Vagina (tissue), 2 donors: ENCODE measurements around the gene CLCA2. TPM values are rescaled to one million over a fixed set of nuclear protein-coding genes. Genes with fewer than 3 reads are reported as not detected.

ENCODE experiments used
- DNase-seq, 2 donors: peaks; one replicate each; pipeline ENCODE4 v3.0.0-alpha.2; 2017; ENCODE audit errors: extremely low spot score in 2 of 2
- H3K27ac ChIP-seq: fragments of 200-600 bp; sonication (generic); one replicate; pipeline ENCODE4 v1.5.1; 2019
- H3K27me3 ChIP-seq: fragments of 200-600 bp; sonication (generic); one replicate; pipeline ENCODE4 v1.5.1; 2019
- H3K36me3 ChIP-seq, 2 donors: fragments of 200-600 bp; sonication (generic); one replicate each; pipeline ENCODE4 v1.5.1; 2017 to 2019
- H3K4me1 ChIP-seq: fragments of 200-600 bp; sonication (generic); one replicate; pipeline ENCODE4 v1.5.1; 2019
- H3K4me3 ChIP-seq, 2 donors: fragments of 200-600 bp; sonication (generic); 1 replicate in 1 of 2; 2 replicates in 1 of 2; pipeline ENCODE4 v1.5.1; 2016 to 2019
- H3K9me3 ChIP-seq: fragments of 200-600 bp; sonication (generic); one replicate; pipeline ENCODE4 v1.5.1; 2019
- POLR2A ChIP-seq, 2 donors: fragments of 450-650 bp; IDR thresholded peaks; one replicate each; pipeline ENCODE4 v1.6.1; 2017; ENCODE audit warnings: antibody characterized with exemption in 2 of 2, mild to moderate bottlenecking in 2 of 2, moderate library complexity in 2 of 2
- POLR2AphosphoS5 ChIP-seq, 2 donors: sonication (generic); formaldehyde crosslinking; IDR thresholded peaks; one replicate each; pipeline ENCODE4 v1.9.0; 2017; ENCODE audit warnings: antibody characterized with exemption in 2 of 2, mild to moderate bottlenecking in 2 of 2, low read depth in 1 of 2; ENCODE audit not compliant: insufficient read depth in 1 of 2
- intact Hi-C: fragments of 100-400 bp; cut with DNase I; formaldehyde crosslinking; loops from one replicate; pipeline ENCODE4 v1.15.1; 2023
- total RNA-seq: library from RNA; depleted of rRNA; stranded (reverse); fragments of >200 nt; gene quantifications from one replicate; pipeline ENCODE4 v1.2.3, GENCODE V29; 2016
- TF ChIP-seq, protein P1 (sequence below), 3 experiments: fragments of 450-650 bp in 2 of 3; fragments of 200-600 bp in 1 of 3; sonication (generic) in 1 of 3; IDR thresholded peaks; one replicate each; pipeline ENCODE4 v1.5.1; 2017 to 2019; ENCODE audit warnings: antibody characterized with exemption in 3 of 3, mild to moderate bottlenecking in 2 of 3, moderate library complexity in 2 of 3

Gene CLCA2
- total RNA-seq, 1 donor from 2014 or later: 65.8 TPM

- Histone ChIP-seq H3K36me3 (no peaks in the 10 kb centered on the region), H3K4me3 (no peak overlapping the region), H3K27me3 (no peaks in the 10 kb centered on the region), H3K4me1 (no peaks in the 10 kb centered on the region), H3K9me3 (no peaks in the 10 kb centered on the region), H3K27ac (no peak overlapping the region)
- DNase-seq: no peak
- TF ChIP-seq POLR2A (IDR thresholded peaks at IDR 0.05) (no peak), POLR2AphosphoS5 (IDR thresholded peaks at IDR 0.05; ENCODE audit: insufficient read depth in 1 of 2, low read depth in 1 of 2) (no peak)
- TF ChIP-seq, protein P1, sequence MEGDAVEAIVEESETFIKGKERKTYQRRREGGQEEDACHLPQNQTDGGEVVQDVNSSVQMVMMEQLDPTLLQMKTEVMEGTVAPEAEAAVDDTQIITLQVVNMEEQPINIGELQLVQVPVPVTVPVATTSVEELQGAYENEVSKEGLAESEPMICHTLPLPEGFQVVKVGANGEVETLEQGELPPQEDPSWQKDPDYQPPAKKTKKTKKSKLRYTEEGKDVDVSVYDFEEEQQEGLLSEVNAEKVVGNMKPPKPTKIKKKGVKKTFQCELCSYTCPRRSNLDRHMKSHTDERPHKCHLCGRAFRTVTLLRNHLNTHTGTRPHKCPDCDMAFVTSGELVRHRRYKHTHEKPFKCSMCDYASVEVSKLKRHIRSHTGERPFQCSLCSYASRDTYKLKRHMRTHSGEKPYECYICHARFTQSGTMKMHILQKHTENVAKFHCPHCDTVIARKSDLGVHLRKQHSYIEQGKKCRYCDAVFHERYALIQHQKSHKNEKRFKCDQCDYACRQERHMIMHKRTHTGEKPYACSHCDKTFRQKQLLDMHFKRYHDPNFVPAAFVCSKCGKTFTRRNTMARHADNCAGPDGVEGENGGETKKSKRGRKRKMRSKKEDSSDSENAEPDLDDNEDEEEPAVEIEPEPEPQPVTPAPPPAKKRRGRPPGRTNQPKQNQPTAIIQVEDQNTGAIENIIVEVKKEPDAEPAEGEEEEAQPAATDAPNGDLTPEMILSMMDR (IDR thresholded peaks at IDR 0.05): no peak
- intact Hi-C loops: no loop called here
Observed at GRCh38 chr1:86436041-86436440, 12.1 kb downstream of the CLCA2 start.

GRCh38 chr1:86441581-86441980 lies 17.6 kb downstream of the CLCA2 start:
- Histone ChIP-seq H3K27ac (no peak overlapping the region), H3K9me3 (no peaks in the 10 kb centered on the region), H3K4me3 (no peak overlapping the region), H3K36me3 (no peaks in the 10 kb centered on the region), H3K27me3 (no peaks in the 10 kb centered on the region), H3K4me1 (no peaks in the 10 kb centered on the region)
- no peak for TF ChIP-seq POLR2AphosphoS5 (IDR thresholded peaks at IDR 0.05; ENCODE audit: insufficient read depth in 1 of 2, low read depth in 1 of 2)
- no peak for TF ChIP-seq POLR2A (IDR thresholded peaks at IDR 0.05)
- TF ChIP-seq, protein P1 (IDR thresholded peaks at IDR 0.05): no peak
- intact Hi-C loops: no loop called here
- no peak for DNase-seq

GRCh38 chr1:86441997-86442396 lies 18.0 kb downstream of the CLCA2 start:
- no peak for DNase-seq
- no peak overlapping the region for H3K27ac ChIP-seq
- H3K36me3 ChIP-seq: no peaks in the 10 kb centered on the region
- intact Hi-C loops: no loop called here
- no peaks in the 10 kb centered on the region for H3K9me3 ChIP-seq
- H3K4me3 ChIP-seq: no peak overlapping the region
- no peaks in the 10 kb centered on the region for H3K27me3 ChIP-seq
- no peaks in the 10 kb centered on the region for H3K4me1 ChIP-seq
- TF ChIP-seq, protein P1 (IDR thresholded peaks at IDR 0.05): no peak
- TF ChIP-seq POLR2A (IDR thresholded peaks at IDR 0.05) (no peak), POLR2AphosphoS5 (IDR thresholded peaks at IDR 0.05; ENCODE audit: insufficient read depth in 1 of 2, low read depth in 1 of 2) (no peak)

DNA sequence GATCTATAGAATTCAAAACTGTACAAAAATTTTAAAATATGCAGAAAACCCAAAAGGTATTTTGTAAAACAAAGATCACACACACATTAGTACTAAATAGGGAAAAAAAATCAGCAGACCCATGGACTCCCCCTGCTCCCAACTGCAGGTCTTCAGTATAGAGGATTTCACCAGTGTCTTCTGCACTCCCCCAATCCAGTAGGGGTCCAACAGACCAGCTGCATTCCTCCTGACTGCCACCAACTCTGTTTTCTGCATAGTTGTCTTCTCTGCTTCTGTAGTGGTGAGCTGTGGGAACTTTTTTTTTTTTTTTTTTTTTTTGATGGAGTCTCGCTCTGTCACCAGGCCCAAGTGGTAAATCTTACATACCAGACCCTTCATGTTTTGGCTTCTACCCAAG lies 21.9 kb downstream of the CLCA2 start:
- no peaks in the 10 kb centered on the region for H3K9me3 ChIP-seq
- H3K36me3 ChIP-seq: no peaks in the 10 kb centered on the region
- DNase-seq: no peak
- no peaks in the 10 kb centered on the region for H3K4me1 ChIP-seq
- H3K27me3 ChIP-seq: no peaks in the 10 kb centered on the region
- TF ChIP-seq POLR2AphosphoS5 (IDR thresholded peaks at IDR 0.05; ENCODE audit: insufficient read depth in 1 of 2, low read depth in 1 of 2): no peak
- TF ChIP-seq, protein P1 (IDR thresholded peaks at IDR 0.05): no peak
- no peak for TF ChIP-seq POLR2A (IDR thresholded peaks at IDR 0.05)
- H3K27ac ChIP-seq: no peak overlapping the region
- intact Hi-C loops: no loop called here
- no peak overlapping the region for H3K4me3 ChIP-seq

DNA sequence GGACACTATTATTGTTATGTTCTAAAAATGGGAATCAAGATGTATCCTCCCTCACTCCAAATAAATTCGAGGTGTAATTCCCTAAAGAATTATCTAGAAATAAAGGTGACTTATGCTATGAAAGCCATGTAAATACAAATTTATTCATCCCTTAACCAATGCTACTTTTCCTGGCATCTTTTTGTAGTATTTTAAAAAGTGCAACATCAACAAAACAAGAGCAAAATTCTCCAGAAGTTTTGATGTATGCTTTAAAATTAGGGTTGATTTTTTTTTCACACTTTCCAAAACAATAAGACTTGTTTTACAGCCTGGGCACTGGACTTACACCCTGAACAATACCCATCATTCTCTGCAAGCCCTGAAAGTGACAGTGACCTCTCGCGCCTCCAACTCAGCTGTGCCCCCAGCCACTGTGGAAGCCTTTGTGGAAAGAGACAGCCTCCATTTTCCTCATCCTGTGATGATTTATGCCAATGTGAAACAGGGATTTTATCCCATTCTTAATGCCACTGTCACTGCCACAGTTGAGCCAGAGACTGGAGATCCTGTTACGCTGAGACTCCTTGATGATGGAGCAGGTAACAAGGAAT lies 23.3 kb downstream of the CLCA2 start:
- Histone ChIP-seq H3K27ac (no peak overlapping the region), H3K36me3 (no peaks in the 10 kb centered on the region), H3K4me3 (no peak overlapping the region), H3K9me3 (no peaks in the 10 kb centered on the region), H3K27me3 (no peaks in the 10 kb centered on the region), H3K4me1 (no peaks in the 10 kb centered on the region)
- intact Hi-C loops: no loop called here
- no peak for DNase-seq
- TF ChIP-seq POLR2A (IDR thresholded peaks at IDR 0.05) (no peak), POLR2AphosphoS5 (IDR thresholded peaks at IDR 0.05; ENCODE audit: insufficient read depth in 1 of 2, low read depth in 1 of 2) (no peak)
- TF ChIP-seq, protein P1 (IDR thresholded peaks at IDR 0.05): no peak
